ENCODE results near the gene TPPP3.

GRCh38 chr16:67431775-67432505, 38.6 kb upstream of the TPPP3 start:
- TF ChIP-seq CTCF (IDR thresholded peaks at IDR 0.05) (no peak), EP300 (IDR thresholded peaks at IDR 0.05) (no peak), POLR2A (IDR thresholded peaks at IDR 0.05) (no peak)
